ENCODE results near the gene PCGF3.
A peak's percentile ranks its signal among the peaks of the same experiment; 100 is the strongest.

The PCGF3 gene

GRCh38 chr4:786074-786741 lies 80.6 kb downstream of the PCGF3 start:
- DNase-seq = no peak

DNA sequence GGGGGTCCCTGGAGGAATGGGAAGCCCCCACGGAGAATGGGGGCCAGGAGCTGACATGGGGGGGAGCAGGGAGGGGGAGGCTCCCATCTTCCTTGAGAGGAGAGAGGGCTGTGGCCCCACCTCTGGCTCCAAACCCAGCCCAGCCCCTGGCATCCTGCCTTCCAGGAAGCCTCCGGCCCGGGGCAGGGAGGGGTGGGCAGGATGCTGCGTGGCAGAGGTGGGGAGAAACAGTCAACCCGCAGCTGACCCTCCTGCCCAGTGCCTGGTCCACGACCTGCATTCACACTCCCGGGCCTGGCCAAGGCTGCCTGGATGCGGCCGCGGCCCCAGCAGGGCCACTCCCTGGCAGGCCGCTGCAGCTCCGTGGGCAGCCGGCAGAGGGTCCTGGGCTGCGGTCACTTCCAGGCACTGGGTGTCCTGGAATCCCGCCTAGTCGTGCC lies 81.2 kb downstream of the PCGF3 start:
- no peak for DNase-seq

DNA sequence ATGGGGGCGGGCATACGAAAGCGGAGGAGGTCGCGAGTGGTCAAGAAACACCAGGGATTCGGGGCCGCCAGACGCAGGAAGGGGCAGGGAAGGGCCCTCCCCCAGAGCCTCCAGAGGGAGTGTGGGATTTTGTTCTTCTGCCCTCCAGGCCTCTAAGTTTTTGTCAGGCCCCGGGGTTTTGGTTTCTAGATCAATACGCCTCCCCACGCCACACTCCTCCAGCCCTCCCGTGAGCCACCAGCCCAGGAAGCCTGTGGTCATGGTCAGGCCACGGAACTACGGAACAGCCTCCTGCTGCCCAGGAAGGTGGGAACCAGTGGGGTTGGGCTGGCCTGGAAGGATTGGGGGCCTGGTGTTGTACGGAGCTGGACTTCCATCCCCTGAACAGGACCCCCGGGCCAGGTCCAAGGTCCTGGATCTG lies 81.9 kb downstream of the PCGF3 start:
- DNase-seq = no peak

DNA sequence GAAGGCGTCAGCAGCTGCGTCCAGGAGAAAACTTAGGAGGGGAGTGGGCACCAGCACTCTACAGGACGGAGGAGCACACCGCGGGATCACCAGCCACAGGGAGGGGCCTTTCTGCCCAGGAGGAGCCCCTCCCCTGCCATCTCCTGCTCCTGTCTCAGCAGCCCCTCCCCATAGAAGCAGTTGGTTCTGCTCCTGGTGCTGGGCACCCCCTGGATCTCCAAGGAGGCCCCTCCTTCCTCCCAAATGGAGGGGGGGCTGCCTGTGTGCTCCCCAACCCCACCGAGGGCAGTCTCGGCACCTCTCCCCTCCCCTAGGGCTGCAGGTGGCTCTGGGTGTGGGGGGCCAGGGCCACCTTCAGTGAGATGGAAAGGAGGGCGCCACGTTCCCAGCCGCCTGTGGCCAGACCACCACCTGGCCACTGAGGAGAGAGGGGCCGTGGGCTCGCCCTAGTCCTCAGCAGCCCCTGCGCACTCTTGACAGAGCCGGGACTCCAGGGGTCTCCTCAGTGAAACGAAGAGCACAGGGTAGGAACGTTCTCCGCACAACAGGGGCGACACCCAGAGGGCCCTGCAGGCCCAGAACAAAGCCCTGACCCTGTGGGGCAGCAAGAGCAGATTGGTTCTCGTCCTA lies 82.5 kb downstream of the PCGF3 start:
- no peak for DNase-seq

GRCh38 chr4:788636-789297 lies 83.1 kb downstream of the PCGF3 start:
- no peak for DNase-seq

DNA sequence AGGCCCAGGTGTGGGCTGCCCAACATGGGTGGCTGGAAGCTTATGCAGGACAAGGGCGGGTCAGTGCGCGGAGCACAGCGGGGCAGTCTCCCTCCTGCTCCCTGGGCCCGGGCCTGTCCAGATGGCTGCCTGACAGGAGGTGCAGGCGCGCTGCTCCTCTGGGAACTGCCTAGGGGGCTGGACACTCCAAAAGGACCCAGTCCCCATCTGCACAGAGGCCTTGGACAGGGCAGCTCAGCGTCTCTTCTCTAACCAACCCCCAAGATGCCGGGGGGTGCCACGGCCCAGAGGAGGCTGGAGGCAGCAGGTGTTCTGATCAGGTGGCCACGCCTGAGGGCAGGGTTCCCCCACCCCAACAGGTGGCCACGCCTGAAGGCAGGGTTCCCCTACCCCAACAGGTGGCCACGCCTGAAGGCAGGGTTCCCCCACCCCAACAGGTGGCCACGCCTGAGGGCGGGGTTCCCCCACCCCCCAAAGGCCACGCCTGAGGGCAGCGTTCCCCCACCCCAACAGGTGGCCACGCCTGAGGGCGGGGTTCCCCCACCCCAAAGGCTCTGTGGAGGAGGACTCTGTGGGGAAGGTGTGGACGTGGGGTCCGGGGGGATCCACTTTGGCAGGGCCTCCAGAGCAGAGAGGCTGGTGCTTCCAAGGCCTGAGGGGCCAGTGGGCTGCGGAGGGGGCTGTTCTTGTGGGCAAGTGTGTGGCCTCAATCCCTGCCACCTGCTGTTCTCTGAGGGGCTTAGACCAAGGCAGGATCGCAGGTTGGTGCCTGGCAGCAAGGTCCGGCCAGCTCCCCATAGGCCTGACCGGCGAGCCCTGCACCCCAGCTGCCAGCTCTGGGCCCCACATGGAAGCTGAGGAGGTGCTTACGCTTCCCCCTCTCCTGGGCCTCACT lies 84.2 kb downstream of the PCGF3 start:
- no peak for DNase-seq

GRCh38 chr4:790466-790820 lies 84.8 kb downstream of the PCGF3 start:
- no peak for DNase-seq

GRCh38 chr4:791252-791897 lies 85.7 kb downstream of the PCGF3 start:
- DNase-seq = no peak

DNA sequence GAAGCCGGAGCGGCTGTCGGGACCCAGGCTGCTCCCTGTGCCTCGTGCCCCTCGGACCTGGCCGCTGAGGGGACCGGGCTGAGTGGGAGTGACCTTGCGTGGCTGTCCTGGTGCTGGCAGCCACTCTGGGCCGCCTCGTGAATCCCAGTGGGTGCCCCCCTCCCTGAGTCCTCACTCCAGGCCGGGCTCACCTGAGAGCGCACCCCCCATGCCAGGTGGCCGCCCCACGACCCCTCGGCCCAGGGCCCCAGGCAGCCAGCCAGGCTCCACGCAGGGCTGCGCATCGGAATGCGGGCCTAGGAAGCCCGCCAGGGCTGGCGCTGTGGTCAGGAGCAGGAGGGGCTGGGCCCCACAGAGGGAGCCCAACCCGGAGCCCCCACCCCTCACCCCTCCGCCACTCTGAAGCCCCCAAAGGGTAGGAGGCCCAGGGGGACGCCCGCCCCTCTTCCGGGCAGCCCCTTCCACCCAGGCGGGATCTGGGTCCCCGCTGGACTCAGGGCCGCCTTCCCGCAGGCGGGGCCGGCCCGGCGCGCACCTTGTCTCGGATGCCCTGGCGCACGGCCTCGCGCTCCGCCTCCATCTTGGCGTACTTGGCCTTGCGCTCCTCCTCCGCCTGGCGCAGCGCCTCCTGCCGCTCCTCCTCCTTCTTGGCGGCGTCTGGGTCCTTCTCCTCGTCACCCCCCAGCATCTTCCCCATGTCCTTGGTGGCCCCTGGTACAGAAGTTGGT lies 86.4 kb downstream of the PCGF3 start:
- peak; percentile 48 for DNase-seq

DNA sequence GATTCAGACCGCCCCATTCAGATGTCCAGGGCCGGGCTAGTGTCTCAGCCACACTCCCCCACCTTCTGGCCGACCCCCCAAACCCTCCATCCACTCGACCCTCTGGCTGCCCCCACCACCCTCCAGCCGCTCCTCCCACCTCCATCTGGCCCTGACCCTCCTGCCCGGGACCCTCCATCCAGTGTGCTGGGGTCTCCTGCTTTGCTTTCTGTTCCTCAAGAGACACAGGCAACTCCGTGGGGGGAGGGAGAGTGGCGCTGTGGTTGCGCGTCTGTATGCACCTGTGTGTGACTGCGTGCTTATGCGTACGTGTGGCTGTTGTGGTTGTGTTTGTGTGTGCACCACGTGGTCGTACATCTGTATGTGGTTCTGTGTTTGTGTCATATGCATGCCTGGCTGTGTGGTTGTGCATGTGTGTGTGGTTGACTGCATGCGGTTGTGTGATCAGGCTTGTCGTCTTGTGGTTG lies 87.0 kb downstream of the PCGF3 start:
- peak; percentile 25 for DNase-seq

DNA sequence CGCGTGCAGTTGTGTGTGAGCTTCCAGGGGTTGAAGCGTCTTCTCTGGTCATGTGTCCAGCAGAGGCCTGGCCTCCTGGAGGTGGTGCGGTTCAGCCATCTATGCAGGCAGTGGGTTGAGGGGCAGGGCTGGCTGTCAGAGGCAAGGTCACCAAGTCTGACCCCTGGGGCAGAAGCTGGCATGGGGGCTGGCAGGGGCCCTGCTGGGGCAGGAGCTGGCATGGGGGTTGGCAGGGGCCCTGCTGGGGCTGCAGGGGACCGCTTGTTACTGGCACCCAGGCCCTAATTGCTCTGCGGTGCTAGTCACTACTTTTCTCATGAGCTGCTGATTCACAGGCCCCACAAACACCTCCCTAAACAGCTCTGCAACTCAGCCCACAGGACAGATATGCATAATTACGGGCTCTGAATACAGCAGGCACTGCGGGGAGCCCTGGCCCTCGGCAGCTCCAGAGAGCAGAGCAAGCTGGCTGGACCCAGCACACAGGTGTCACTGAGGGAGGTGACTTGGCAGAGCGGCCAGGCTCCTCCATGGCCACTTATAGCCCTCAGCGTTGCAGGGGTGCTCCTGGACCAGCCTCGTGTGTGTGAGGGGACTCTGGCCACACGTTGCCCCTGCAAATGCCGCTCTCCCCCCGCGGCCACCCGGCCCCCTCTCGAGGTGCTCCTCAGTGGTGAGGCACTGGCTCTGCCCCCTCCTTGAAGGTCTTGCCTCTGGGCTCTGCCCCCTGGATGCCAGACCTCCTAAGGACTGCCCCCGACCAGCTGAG lies 87.6 kb downstream of the PCGF3 start:
- DNase-seq = no peak

DNA sequence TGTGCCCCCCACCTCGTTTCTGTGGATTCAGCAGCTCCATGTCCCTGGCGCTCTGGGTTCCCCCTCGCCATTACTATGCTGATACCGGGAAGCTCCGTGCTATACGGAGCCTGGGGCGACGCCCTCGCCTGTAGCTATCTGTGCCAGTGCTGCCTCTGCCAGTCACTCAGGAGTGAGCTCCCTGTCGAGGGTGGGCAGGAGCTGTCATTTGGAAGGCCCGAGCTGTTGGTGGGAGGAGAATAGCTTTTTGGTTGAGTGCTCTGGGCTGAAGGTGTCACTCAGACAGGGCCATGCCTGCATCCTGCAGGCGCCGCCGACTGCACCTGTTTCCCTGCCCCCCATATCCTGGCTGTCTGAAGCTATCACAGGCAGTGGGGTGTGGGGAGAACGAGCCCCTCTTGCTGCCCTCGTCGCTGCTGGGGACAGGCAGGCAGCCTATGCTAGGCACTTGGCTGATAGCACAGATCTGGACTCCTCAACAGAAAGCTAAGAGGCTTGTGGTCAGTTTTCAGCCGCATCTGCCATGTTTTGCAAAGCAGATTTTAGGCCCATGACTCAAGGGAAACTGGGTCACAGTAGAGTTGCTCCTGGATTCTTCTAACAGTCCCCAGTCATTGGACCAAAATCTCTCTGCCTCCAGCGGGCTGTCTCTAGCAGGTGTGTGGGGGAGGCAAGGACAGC lies 88.4 kb downstream of the PCGF3 start:
- DNase-seq = no peak

- no peak for DNase-seq
Measured at GRCh38 chr4:794900-795725, 89.5 kb downstream of the PCGF3 start.

DNA sequence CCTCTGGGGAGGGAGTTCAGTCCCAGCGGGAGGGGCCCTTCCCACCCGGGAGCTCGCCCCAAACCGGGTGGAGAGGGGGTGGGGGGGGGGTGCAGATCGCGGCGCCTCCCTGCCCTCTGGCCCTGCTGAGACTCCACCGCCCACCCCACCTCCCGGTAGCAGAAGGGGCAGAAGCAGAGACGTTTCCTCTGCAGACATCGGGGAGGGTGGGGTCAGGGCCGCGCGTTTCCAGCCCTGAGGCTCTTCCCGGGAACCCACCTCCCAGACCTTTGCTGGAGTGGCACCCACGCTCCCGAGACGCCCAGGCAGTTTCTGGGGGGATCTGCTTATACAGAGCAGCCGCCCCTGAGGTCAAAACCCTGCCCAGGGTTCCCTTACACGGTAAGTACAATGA lies 90.1 kb downstream of the PCGF3 start:
- DNase-seq = no peak

- DNase-seq = no peak
Measured at GRCh38 chr4:796206-796605, 90.6 kb downstream of the PCGF3 start.

GRCh38 chr4:797066-797465 lies 91.4 kb downstream of the PCGF3 start:
- no peak for DNase-seq

GRCh38 chr4:801436-802124 lies 95.9 kb downstream of the PCGF3 start:
- no peak for DNase-seq

GRCh38 chr4:803884-804283 lies 98.3 kb downstream of the PCGF3 start:
- no peak for DNase-seq

DNA sequence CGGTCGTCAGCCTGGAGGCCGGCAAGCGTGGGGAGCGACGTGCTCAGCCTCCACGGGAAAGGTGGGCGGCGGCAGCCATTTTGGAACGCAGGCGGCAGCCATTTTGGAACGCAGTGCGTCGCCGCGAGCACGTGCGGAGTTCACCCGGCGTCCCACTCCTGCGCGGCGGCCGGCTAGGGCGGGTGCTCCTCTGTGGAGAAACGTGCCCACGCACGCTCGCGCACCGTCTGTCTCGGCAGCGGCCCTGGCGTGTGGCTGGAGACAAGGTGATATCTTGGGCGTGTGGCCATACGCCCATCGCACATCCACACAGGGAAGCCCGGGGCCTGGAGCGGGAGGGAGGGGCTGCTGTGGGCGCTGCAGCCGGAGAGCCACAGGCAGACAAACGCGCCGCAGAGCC lies 99.2 kb downstream of the PCGF3 start:
- no peak for DNase-seq

All from stimulated activated CD4-positive, alpha-beta T cell treated with anti-CD3 and anti-CD28 coated beads, Interleukin-4, amount 100 ng/mL, for 24 hours (primary cell).